GM12878 (cell line): ENCODE measurements around the gene ROBO1. TPM values are rescaled to one million over a fixed set of nuclear protein-coding genes. Genes with fewer than 3 reads are reported as not detected.

Experiments
- ATF7 ChIP-seq: fragments of 450-650 bp; IDR thresholded peaks from 2 replicates; pipeline ENCODE4 v1.6.1; 2016; ENCODE audit warnings: low read depth, mild to moderate bottlenecking
- CHD2 ChIP-seq: IDR thresholded peaks from 2 replicates; pipeline ENCODE4 v1.6.1; 2011; ENCODE audit warnings: low read depth, low read length, improper control_type of control experiment, borderline replicate concordance
- DPF2 ChIP-seq: fragments of 450-650 bp; IDR thresholded peaks from 2 replicates; pipeline ENCODE4 v1.6.1; 2017; ENCODE audit warnings: mild to moderate bottlenecking
- EP300 ChIP-seq, 2 experiments: fragments of 150-350 bp in 1 of 2; IDR thresholded peaks; 2 replicates each; pipeline ENCODE4 v1.6.1; 2011 to 2012; ENCODE audit warnings: low read depth in 2 of 2, low read length in 2 of 2, borderline replicate concordance in 1 of 2, improper control_type of control experiment in 1 of 2, inconsistent platforms in 1 of 2; ENCODE audit not compliant: control insufficient read depth in 1 of 2
- ESRRA ChIP-seq: IDR thresholded peaks from 2 replicates; pipeline ENCODE4 v1.6.1; 2012; ENCODE audit warnings: mild to moderate bottlenecking, low read length, improper control_type of control experiment
- GATAD2B ChIP-seq: fragments of 450-650 bp; conservative IDR thresholded peaks from 2 replicates; pipeline ENCODE4 v1.6.1; 2017; ENCODE audit warnings: low read depth, mild to moderate bottlenecking, moderate library complexity
- JUNB ChIP-seq: IDR thresholded peaks from 2 replicates; pipeline ENCODE4 v1.6.1; 2016; ENCODE audit warnings: antibody characterized with exemption, mild to moderate bottlenecking
- KAT2A ChIP-seq: conservative IDR thresholded peaks from 2 replicates; pipeline ENCODE4 v1.6.1; 2011; ENCODE audit warnings: low read depth, low read length; ENCODE audit not compliant: control insufficient read depth
- KLF5 ChIP-seq: fragments of 450-650 bp; IDR thresholded peaks from 2 replicates; pipeline ENCODE4 v1.6.1; 2014; ENCODE audit warnings: mild to moderate bottlenecking; ENCODE audit not compliant: partially characterized antibody
- MEF2B ChIP-seq: fragments of 450-650 bp; IDR thresholded peaks from 2 replicates; pipeline ENCODE4 v1.6.1; 2018; ENCODE audit warnings: mild to moderate bottlenecking, moderate library complexity; ENCODE audit not compliant: partially characterized antibody, poor library complexity, severe bottlenecking
- MTA2 ChIP-seq: fragments of 450-650 bp; IDR thresholded peaks from 2 replicates; pipeline ENCODE4 v1.6.1; 2016; ENCODE audit warnings: low read depth, mild to moderate bottlenecking, moderate library complexity
- MYC ChIP-seq: IDR thresholded peaks from 2 replicates; pipeline ENCODE4 v1.6.1; 2011; ENCODE audit warnings: mild to moderate bottlenecking, low read length, moderate library complexity, inconsistent platforms; ENCODE audit not compliant: insufficient read depth, insufficient replicate concordance, insufficient read length, severe bottlenecking
- NFIC ChIP-seq: IDR thresholded peaks from 2 replicates; pipeline ENCODE4 v1.6.1; 2012; ENCODE audit warnings: low read depth, mild to moderate bottlenecking, inconsistent platforms, low read length, moderate library complexity
- PML ChIP-seq: IDR thresholded peaks from 2 replicates; pipeline ENCODE4 v1.6.1; 2012; ENCODE audit warnings: low read length, inconsistent platforms
- ZNF207 ChIP-seq: fragments of 450-650 bp; IDR thresholded peaks from 2 replicates; pipeline ENCODE4 v1.6.1; 2014; ENCODE audit warnings: antibody characterized with exemption, mild to moderate bottlenecking, borderline replicate concordance
- polyA plus RNA-seq, 11 experiments: library from polyadenylated mRNA; depleted of rRNA in 4 of 11; unstranded in 6 of 11; stranded (reverse) in 5 of 11; fragments of >200 nt; fragmentation: Nextera tagmentation in 4 of 11; fragmentation: Illumina TruSeq in 1 of 11; extraction: Ambion mirVana in 4 of 11; extraction: Trizol in 1 of 11; gene quantifications; 1 replicate in 1 of 11; 2 replicates in 10 of 11; pipeline versions ENCODE4 v1.2.1 to v1.2.3, GENCODE V29; 2011 to 2016; ENCODE audit warnings: inconsistent platforms in 2 of 11, missing spikeins in 2 of 11, low read depth in 1 of 11
- total RNA-seq, 4 experiments: library from RNA; depleted of rRNA in 3 of 4; stranded (reverse); fragments of >200 nt in 3 of 4; fragmentation: Illumina TruSeq in 1 of 4; extraction: Trizol in 1 of 4; gene quantifications; 2 replicates each; pipeline versions ENCODE4 v1.2.1 to v1.2.3, GENCODE V29; 2013 to 2021
- TF ChIP-seq, protein P1 (sequence below): fragments of 450-650 bp; IDR thresholded peaks from 2 replicates; pipeline ENCODE4 v1.6.1; 2017; ENCODE audit warnings: low read depth, mild to moderate bottlenecking, moderate library complexity
- TF ChIP-seq, protein P2 (sequence below): fragments of 450-650 bp; IDR thresholded peaks from 2 replicates; pipeline ENCODE4 v1.6.1; 2016; ENCODE audit warnings: mild to moderate bottlenecking
- TF ChIP-seq, protein P3 (sequence below): fragments of 450-650 bp; conservative IDR thresholded peaks from 2 replicates; pipeline ENCODE4 v1.6.1; 2017; ENCODE audit warnings: mild to moderate bottlenecking, moderate library complexity
- TF ChIP-seq, protein P4 (sequence below): fragments of 150-350 bp; IDR thresholded peaks from 2 replicates; pipeline ENCODE4 v1.6.1; 2016; ENCODE audit warnings: low read depth, low read length
- TF ChIP-seq, protein P5 (sequence below): fragments of 450-650 bp; IDR thresholded peaks from 2 replicates; pipeline ENCODE4 v1.6.1; 2018; ENCODE audit warnings: borderline replicate concordance, mild to moderate bottlenecking; ENCODE audit not compliant: partially characterized antibody

Gene ROBO1
- total and polyA plus RNA-seq, 10 of the 15 experiments (the other 5 are each of a cell fraction or from before 2014, with no cell fraction given) = 0.29 to 46.5 (median 1.2) TPM

DNA sequence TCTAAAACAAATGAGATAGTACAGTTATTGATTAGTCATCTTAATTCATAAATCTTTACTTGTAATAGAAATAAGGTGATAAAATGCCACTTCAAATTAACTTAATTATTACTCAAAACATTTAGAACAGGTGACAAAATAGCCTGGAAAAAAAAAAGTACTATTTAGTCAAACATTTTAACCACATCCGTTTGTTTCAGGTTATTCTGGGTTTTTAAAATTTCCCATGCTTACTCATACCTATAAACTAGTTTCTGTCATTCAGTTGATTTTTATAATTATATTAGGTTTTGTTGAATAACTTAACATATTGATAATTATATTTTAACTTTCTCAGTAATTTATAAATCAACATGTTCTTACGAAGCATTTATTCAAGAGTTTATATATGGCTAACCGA is 483.0 kb downstream of the ROBO1 start (continued):
- TF ChIP-seq, protein P1, sequence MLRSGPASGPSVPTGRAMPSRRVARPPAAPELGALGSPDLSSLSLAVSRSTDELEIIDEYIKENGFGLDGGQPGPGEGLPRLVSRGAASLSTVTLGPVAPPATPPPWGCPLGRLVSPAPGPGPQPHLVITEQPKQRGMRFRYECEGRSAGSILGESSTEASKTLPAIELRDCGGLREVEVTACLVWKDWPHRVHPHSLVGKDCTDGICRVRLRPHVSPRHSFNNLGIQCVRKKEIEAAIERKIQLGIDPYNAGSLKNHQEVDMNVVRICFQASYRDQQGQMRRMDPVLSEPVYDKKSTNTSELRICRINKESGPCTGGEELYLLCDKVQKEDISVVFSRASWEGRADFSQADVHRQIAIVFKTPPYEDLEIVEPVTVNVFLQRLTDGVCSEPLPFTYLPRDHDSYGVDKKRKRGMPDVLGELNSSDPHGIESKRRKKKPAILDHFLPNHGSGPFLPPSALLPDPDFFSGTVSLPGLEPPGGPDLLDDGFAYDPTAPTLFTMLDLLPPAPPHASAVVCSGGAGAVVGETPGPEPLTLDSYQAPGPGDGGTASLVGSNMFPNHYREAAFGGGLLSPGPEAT = no peak
- TF ChIP-seq PML (no peak), DPF2 (peak; percentile 24; the same call in 1 of the 2 replicates), ATF7 (no peak), ESRRA (no peak), ZNF207 (no peak), EP300 (IDR thresholded peaks at IDR 0.05; ENCODE audit: borderline replicate concordance in 1 of 2, control insufficient read depth in 1 of 2, low read depth in 2 of 2, low read length in 2 of 2) (peak in 1 of 2 experiments; percentile 64; a peak in 2 of 4 replicates), JUNB (peak; percentile 66), GATAD2B (no peak), MTA2 (peak; percentile 80), CHD2 (no peak), MEF2B (peak; percentile 51), MYC (no peak), NFIC (peak; percentile 74; the same call in 1 of the 2 replicates), KLF5 (no peak), KAT2A (no peak)
- TF ChIP-seq, protein P2, sequence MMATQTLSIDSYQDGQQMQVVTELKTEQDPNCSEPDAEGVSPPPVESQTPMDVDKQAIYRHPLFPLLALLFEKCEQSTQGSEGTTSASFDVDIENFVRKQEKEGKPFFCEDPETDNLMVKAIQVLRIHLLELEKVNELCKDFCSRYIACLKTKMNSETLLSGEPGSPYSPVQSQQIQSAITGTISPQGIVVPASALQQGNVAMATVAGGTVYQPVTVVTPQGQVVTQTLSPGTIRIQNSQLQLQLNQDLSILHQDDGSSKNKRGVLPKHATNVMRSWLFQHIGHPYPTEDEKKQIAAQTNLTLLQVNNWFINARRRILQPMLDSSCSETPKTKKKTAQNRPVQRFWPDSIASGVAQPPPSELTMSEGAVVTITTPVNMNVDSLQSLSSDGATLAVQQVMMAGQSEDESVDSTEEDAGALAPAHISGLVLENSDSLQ = no peak
- TF ChIP-seq, protein P3, sequence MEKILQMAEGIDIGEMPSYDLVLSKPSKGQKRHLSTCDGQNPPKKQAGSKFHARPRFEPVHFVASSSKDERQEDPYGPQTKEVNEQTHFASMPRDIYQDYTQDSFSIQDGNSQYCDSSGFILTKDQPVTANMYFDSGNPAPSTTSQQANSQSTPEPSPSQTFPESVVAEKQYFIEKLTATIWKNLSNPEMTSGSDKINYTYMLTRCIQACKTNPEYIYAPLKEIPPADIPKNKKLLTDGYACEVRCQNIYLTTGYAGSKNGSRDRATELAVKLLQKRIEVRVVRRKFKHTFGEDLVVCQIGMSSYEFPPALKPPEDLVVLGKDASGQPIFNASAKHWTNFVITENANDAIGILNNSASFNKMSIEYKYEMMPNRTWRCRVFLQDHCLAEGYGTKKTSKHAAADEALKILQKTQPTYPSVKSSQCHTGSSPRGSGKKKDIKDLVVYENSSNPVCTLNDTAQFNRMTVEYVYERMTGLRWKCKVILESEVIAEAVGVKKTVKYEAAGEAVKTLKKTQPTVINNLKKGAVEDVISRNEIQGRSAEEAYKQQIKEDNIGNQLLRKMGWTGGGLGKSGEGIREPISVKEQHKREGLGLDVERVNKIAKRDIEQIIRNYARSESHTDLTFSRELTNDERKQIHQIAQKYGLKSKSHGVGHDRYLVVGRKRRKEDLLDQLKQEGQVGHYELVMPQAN = no peak
- TF ChIP-seq, protein P4, sequence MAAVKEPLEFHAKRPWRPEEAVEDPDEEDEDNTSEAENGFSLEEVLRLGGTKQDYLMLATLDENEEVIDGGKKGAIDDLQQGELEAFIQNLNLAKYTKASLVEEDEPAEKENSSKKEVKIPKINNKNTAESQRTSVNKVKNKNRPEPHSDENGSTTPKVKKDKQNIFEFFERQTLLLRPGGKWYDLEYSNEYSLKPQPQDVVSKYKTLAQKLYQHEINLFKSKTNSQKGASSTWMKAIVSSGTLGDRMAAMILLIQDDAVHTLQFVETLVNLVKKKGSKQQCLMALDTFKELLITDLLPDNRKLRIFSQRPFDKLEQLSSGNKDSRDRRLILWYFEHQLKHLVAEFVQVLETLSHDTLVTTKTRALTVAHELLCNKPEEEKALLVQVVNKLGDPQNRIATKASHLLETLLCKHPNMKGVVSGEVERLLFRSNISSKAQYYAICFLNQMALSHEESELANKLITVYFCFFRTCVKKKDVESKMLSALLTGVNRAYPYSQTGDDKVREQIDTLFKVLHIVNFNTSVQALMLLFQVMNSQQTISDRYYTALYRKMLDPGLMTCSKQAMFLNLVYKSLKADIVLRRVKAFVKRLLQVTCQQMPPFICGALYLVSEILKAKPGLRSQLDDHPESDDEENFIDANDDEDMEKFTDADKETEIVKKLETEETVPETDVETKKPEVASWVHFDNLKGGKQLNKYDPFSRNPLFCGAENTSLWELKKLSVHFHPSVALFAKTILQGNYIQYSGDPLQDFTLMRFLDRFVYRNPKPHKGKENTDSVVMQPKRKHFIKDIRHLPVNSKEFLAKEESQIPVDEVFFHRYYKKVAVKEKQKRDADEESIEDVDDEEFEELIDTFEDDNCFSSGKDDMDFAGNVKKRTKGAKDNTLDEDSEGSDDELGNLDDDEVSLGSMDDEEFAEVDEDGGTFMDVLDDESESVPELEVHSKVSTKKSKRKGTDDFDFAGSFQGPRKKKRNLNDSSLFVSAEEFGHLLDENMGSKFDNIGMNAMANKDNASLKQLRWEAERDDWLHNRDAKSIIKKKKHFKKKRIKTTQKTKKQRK = no peak
- TF ChIP-seq, protein P5, sequence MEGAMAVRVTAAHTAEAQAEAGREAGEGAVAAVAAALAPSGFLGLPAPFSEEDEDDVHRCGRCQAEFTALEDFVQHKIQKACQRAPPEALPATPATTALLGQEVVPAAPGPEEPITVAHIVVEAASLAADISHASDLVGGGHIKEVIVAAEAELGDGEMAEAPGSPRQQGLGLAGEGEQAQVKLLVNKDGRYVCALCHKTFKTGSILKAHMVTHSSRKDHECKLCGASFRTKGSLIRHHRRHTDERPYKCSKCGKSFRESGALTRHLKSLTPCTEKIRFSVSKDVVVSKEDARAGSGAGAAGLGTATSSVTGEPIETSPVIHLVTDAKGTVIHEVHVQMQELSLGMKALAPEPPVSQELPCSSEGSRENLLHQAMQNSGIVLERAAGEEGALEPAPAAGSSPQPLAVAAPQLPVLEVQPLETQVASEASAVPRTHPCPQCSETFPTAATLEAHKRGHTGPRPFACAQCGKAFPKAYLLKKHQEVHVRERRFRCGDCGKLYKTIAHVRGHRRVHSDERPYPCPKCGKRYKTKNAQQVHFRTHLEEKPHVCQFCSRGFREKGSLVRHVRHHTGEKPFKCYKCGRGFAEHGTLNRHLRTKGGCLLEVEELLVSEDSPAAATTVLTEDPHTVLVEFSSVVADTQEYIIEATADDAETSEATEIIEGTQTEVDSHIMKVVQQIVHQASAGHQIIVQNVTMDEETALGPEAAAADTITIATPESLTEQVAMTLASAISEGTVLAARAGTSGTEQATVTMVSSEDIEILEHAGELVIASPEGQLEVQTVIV = no peak
